Thymus (tissue), 11 donors: ENCODE data around the gene TMEM234. TPM values are rescaled to one million over a fixed set of nuclear protein-coding genes. Genes with fewer than 3 reads are reported as not detected.
A peak's percentile ranks its signal among the peaks of the same experiment; 100 is the strongest.

Source experiments
- DNase-seq, 9 donors: peaks; one replicate each; pipeline ENCODE4 v3.0.0-alpha.2; 2013; ENCODE audit warnings: low spot score in 9 of 9, low read depth in 6 of 9, missing footprints in 1 of 9
- H3K27ac ChIP-seq, 2 donors: one replicate each; pipeline ENCODE4 v1.5.1; 2013; ENCODE audit warnings: control low read depth in 1 of 2, low read depth in 1 of 2, low read length in 1 of 2, mild to moderate bottlenecking in 1 of 2, moderate library complexity in 1 of 2
- H3K27me3 ChIP-seq, 2 donors: one replicate each; pipeline ENCODE4 v1.5.1; 2013; ENCODE audit warnings: low read length in 1 of 2; ENCODE audit not compliant: control insufficient read depth in 2 of 2, insufficient read depth in 1 of 2
- H3K36me3 ChIP-seq, 2 donors: one replicate each; pipeline ENCODE4 v1.5.1; 2013; ENCODE audit warnings: low read length in 1 of 2, mild to moderate bottlenecking in 1 of 2, moderate library complexity in 1 of 2; ENCODE audit not compliant: control insufficient read depth in 2 of 2, insufficient read depth in 2 of 2
- H3K4me1 ChIP-seq, 2 donors: one replicate each; pipeline ENCODE4 v1.5.1; 2013; ENCODE audit warnings: low read length in 2 of 2; ENCODE audit not compliant: control insufficient read depth in 2 of 2, insufficient read depth in 2 of 2
- H3K4me3 ChIP-seq, 2 donors: one replicate each; pipeline ENCODE4 v1.5.1; 2013; ENCODE audit warnings: low read length in 2 of 2, control low read depth in 1 of 2, mild to moderate bottlenecking in 1 of 2
- H3K9me3 ChIP-seq, 2 donors: one replicate each; pipeline ENCODE4 v1.5.1; 2013; ENCODE audit warnings: low read length in 1 of 2, mild to moderate bottlenecking in 1 of 2; ENCODE audit not compliant: control insufficient read depth in 2 of 2, insufficient read depth in 1 of 2
- WGBS: extraction: QIAGEN DNeasy Blood & Tissue Kit; methylation state at CpG from one replicate; pipeline ENCODE4 v1.1.7; 2013; 5-methylcytosine and 5-hydroxymethylcytosine counted together
- polyA plus RNA-seq: library from polyadenylated mRNA; stranded (reverse); fragments of 200-250 nt; gene quantifications from one replicate; pipeline ENCODE4 v1.2.3, GENCODE V29; 2013
- total RNA-seq: library from RNA; stranded (reverse); fragments of 120-200 nt; gene quantifications from one replicate; pipeline ENCODE4 v1.2.4, GENCODE V29; 2013
- donor health status: healthy.

Gene TMEM234
- total and polyA plus RNA-seq, 2 donors, result 8.5 to 15.4 TPM

GRCh38 chr1:32241001-32241763 is 19.0 kb upstream of the TMEM234 start:
- WGBS, result 4% methylated on average over 55 of the region's 55 CpGs
- Histone ChIP-seq H3K9me3 (no peaks in the 10 kb centered on the region), H3K27ac (peak overlapping the region; percentile 23 to 64), H3K4me3 (peak overlapping the region; percentile 63 to 66), H3K36me3 (no peaks in the 10 kb centered on the region), H3K27me3 (peaks cover 0 to 12% of the 10 kb centered on the region in 2 donors), H3K4me1 (peaks cover 6 to 36% of the 10 kb centered on the region in 2 donors)
- DNase-seq, result peak in 2 of 9 donors; percentile 52 to 72

GRCh38 chr1:32240140-32240951 is 18.2 kb upstream of the TMEM234 start:
- WGBS, result 8% methylated on average over 62 of the region's 62 CpGs
- Histone ChIP-seq H3K4me3 (peak overlapping the region; percentile 63 to 66), H3K36me3 (no peaks in the 10 kb centered on the region), H3K27me3 (peaks cover 0 to 12% of the 10 kb centered on the region in 2 donors), H3K27ac (peak overlapping the region; percentile 23 to 25), H3K9me3 (no peaks in the 10 kb centered on the region), H3K4me1 (peaks cover 4 to 36% of the 10 kb centered on the region in 2 donors)
- DNase-seq, result peak in 2 of 9 donors; percentile 65 to 74

- Histone ChIP-seq H3K36me3 (no peaks in the 10 kb centered on the region), H3K4me1 (peaks cover 4 to 36% of the 10 kb centered on the region in 2 donors), H3K27me3 (peaks cover 0 to 12% of the 10 kb centered on the region in 2 donors), H3K9me3 (no peaks in the 10 kb centered on the region), H3K4me3 (peak overlapping the region; percentile 63 to 66), H3K27ac (no peak overlapping the region)
- WGBS, result 97% methylated on average over 20 of the region's 20 CpGs
- DNase-seq, result no peak
These were observed 17.6 kb upstream of the TMEM234 start for GRCh38 chr1:32239790-32240139.

GRCh38 chr1:32239337-32239736 is 17.2 kb upstream of the TMEM234 start:
- H3K36me3 ChIP-seq, result peaks cover 0 to 2% of the 10 kb centered on the region in 2 donors
- H3K4me1 ChIP-seq, result peaks cover 4 to 36% of the 10 kb centered on the region in 2 donors
- 65% methylated on average over 4 of the region's 4 CpGs for WGBS
- no peak overlapping the region for H3K27ac ChIP-seq
- no peaks in the 10 kb centered on the region for H3K9me3 ChIP-seq
- no peak overlapping the region for H3K4me3 ChIP-seq
- H3K27me3 ChIP-seq, result peaks cover 0 to 12% of the 10 kb centered on the region in 2 donors
- no peak for DNase-seq

GRCh38 chr1:32234792-32235191 is 12.6 kb upstream of the TMEM234 start:
- no peaks in the 10 kb centered on the region for H3K9me3 ChIP-seq
- no peak for DNase-seq
- peaks cover 28 to 30% of the 10 kb centered on the region in 2 donors for H3K36me3 ChIP-seq
- WGBS, result 97% methylated on average over 7 of the region's 7 CpGs
- H3K27me3 ChIP-seq, result peaks cover 0 to 2% of the 10 kb centered on the region in 2 donors
- H3K4me3 ChIP-seq, result no peak overlapping the region
- no peak overlapping the region for H3K27ac ChIP-seq
- peaks cover 0 to 9% of the 10 kb centered on the region in 2 donors for H3K4me1 ChIP-seq

- 96% methylated on average over 8 of the region's 8 CpGs for WGBS
These were observed 10.6 kb upstream of the TMEM234 start for GRCh38 chr1:32232558-32233304.

GRCh38 chr1:32231843-32232432 is 9.8 kb upstream of the TMEM234 start:
- Histone ChIP-seq H3K27me3 (no peaks in the 10 kb centered on the region), H3K36me3 (peaks cover 49 to 56% of the 10 kb centered on the region in 2 donors), H3K4me1 (no peaks in the 10 kb centered on the region), H3K9me3 (no peaks in the 10 kb centered on the region), H3K4me3 (no peak overlapping the region), H3K27ac (no peak overlapping the region)
- no peak for DNase-seq
- 95% methylated on average over 5 of the region's 5 CpGs for WGBS

More at GRCh38 chr1:32232558-32233304, 10.6 kb upstream of the TMEM234 start:
- peaks cover 41 to 48% of the 10 kb centered on the region in 2 donors for H3K36me3 ChIP-seq
- no peaks in the 10 kb centered on the region for H3K4me1 ChIP-seq
- no peaks in the 10 kb centered on the region for H3K9me3 ChIP-seq
- no peak overlapping the region for H3K4me3 ChIP-seq
- H3K27me3 ChIP-seq, result no peaks in the 10 kb centered on the region
- no peak overlapping the region for H3K27ac ChIP-seq
- DNase-seq, result no peak

GRCh38 chr1:32228771-32229170 is 6.6 kb upstream of the TMEM234 start:
- Histone ChIP-seq H3K4me3 (no peak overlapping the region), H3K4me1 (peaks cover 0 to 3% of the 10 kb centered on the region in 2 donors), H3K9me3 (no peaks in the 10 kb centered on the region), H3K27me3 (no peaks in the 10 kb centered on the region), H3K27ac (no peak overlapping the region), H3K36me3 (peaks cover 61 to 80% of the 10 kb centered on the region in 2 donors)
- no peak for DNase-seq
- WGBS, result 97% methylated on average over 3 of the region's 3 CpGs
